IMR-90 (cell line): ENCODE results near the gene FGF19.

ENCODE experiments used
- BHLHE40 ChIP-seq: fragments of 150-350 bp; IDR thresholded peaks from 2 replicates; pipeline ENCODE4 v1.6.1; 2016; ENCODE audit warnings: mild to moderate bottlenecking, low read depth, low read length
- MAZ ChIP-seq: IDR thresholded peaks from 2 replicates; pipeline ENCODE4 v1.6.1; 2012; ENCODE audit warnings: low read depth, mild to moderate bottlenecking, low read length, improper control_type of control experiment, moderate library complexity, borderline replicate concordance
- SMC3 ChIP-seq: fragments of 150-350 bp; IDR thresholded peaks from 2 replicates; pipeline ENCODE4 v1.6.1; 2016; ENCODE audit warnings: low read depth, mild to moderate bottlenecking, antibody characterized with exemption, low read length, moderate library complexity

DNA sequence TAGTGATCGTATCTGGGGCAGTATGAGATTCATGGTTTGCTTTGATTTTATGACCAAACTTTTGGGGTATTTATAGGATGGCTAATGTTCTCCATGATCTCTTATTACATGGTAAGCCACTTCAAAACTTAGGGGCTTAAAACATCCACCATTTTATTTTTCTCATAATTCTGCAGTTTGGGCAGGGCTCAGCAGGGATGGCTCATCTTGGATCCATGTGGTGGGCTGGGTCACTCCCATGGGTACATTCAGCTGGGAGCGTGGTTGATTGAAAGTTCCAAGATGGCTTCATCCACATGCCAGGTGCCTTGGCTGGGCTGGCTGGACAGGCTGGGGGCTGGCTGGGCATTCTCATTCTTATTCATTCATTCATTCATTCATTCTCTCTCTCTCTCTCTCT lies 30.5 kb upstream of the FGF19 start:
- TF ChIP-seq SMC3 (no peak), MAZ (no peak), BHLHE40 (no peak)
